ENCODE measurements around the gene SRRM1. TPM values are rescaled to one million over a fixed set of nuclear protein-coding genes. Genes with fewer than 3 reads are reported as not detected.

The SRRM1 gene
- total RNA-seq, 1 experiment from 2014 or later: 128 TPM

- no peaks in the 10 kb centered on the region for H3K27me3 Mint-ChIP-seq (ENCODE audit: insufficient read depth, unreplicated experiment)
- intact Hi-C loops (cut with micrococcal nuclease; ENCODE audit: unreplicated experiment): no loop called here
- ChIA-PET CTCF (interaction anchor here (0.5 to 2.1 kb wide), 12 partner anchors 10 to 535 kb away, joined by 3 to 27 read pairs (median 4); partner anchors contain the start of gene CLIC4), POLR2A (interaction anchor here (0.5 to 0.6 kb wide), 5 partner anchors 8 to 548 kb away, joined by 3 to 9 read pairs (median 5); partner anchors contain the start of gene SYF2)
- peaks cover 6% of the 10 kb centered on the region for H3K36me3 Mint-ChIP-seq (ENCODE audit: insufficient read depth, unreplicated experiment)
- peak overlapping the region; percentile 70 for H3K27ac Mint-ChIP-seq (ENCODE audit: unreplicated experiment)
- H3K9me3 Mint-ChIP-seq (ENCODE audit: unreplicated experiment): no peaks in the 10 kb centered on the region
- Histone ChIP-seq H3K36me3 (ENCODE audit: control insufficient read depth, insufficient read depth, low read length) (no peaks in the 10 kb centered on the region), H3K4me1 (peaks cover 15% of the 10 kb centered on the region), H3K4me3 (ENCODE audit: low read depth, low read length) (no peak overlapping the region), H3K27me3 (replicated peaks; ENCODE audit: control insufficient read depth, insufficient read depth, low read length) (no peaks in the 10 kb centered on the region), H3K9me3 (no peaks in the 10 kb centered on the region)
- no peak for TF ChIP-seq CTCF (IDR thresholded peaks at IDR 0.05; ENCODE audit: insufficient read depth in 1 of 2, low read depth in 1 of 2, low read length in 1 of 2, severe bottlenecking in 1 of 2, unreplicated experiment in 1 of 2)
- peaks cover 13% of the 10 kb centered on the region for H3K4me1 Mint-ChIP-seq (ENCODE audit: low read depth, unreplicated experiment)
- peak; percentile 24 to 65 for DNase-seq
- no TSS peak for BruUV-seq (replicated peaks)
- H3K4me3 Mint-ChIP-seq (ENCODE audit: unreplicated experiment): peak overlapping the region; percentile 37
These were observed 40.6 kb downstream of the SRRM1 start for GRCh38 chr1:24683713-24684162.

- no TSS peak for BruUV-seq (replicated peaks)
- no peaks in the 10 kb centered on the region for H3K9me3 Mint-ChIP-seq (ENCODE audit: unreplicated experiment)
- no peak overlapping the region for H3K4me3 Mint-ChIP-seq (ENCODE audit: unreplicated experiment)
These were observed 44.9 kb downstream of the SRRM1 start for GRCh38 chr1:24688033-24688432.

More at GRCh38 chr1:24688033-24688432, 44.9 kb downstream of the SRRM1 start:
- no peak for TF ChIP-seq CTCF (IDR thresholded peaks at IDR 0.05; ENCODE audit: insufficient read depth in 1 of 2, low read depth in 1 of 2, low read length in 1 of 2, severe bottlenecking in 1 of 2, unreplicated experiment in 1 of 2)
- H3K27me3 ChIP-seq (replicated peaks; ENCODE audit: control insufficient read depth, insufficient read depth, low read length): no peaks in the 10 kb centered on the region
- H3K4me3 ChIP-seq (ENCODE audit: low read depth, low read length): no peak overlapping the region
- ChIA-PET CTCF (interaction anchor here (0.5 to 4.5 kb wide), 13 partner anchors 9 to 149 kb away, joined by 3 to 95 read pairs (median 4); partner anchors contain the start of gene CLIC4), POLR2A (interaction anchor here (1.1 kb wide), 1 partner anchor 57 kb away, joined by 4 read pairs; the partner anchor contains the start of gene CLIC4)
- no peaks in the 10 kb centered on the region for H3K9me3 ChIP-seq
- no peak overlapping the region for H3K27ac Mint-ChIP-seq (ENCODE audit: unreplicated experiment)
- no peak for DNase-seq
- H3K4me1 ChIP-seq: peaks cover 14% of the 10 kb centered on the region
- no peaks in the 10 kb centered on the region for H3K36me3 Mint-ChIP-seq (ENCODE audit: insufficient read depth, unreplicated experiment)
- no peaks in the 10 kb centered on the region for H3K36me3 ChIP-seq (ENCODE audit: control insufficient read depth, insufficient read depth, low read length)
- H3K4me1 Mint-ChIP-seq (ENCODE audit: low read depth, unreplicated experiment): peaks cover 6% of the 10 kb centered on the region
- no peaks in the 10 kb centered on the region for H3K27me3 Mint-ChIP-seq (ENCODE audit: insufficient read depth, unreplicated experiment)
- intact Hi-C loops (cut with micrococcal nuclease; ENCODE audit: unreplicated experiment): loop anchor here (1.0 to 2.0 kb wide), 2 partner anchors 57 to 143 kb away; partner anchors contain the start of gene CLIC4
